GM21528 (cell line): ENCODE results near the gene ITSN1.
"Not testable (repeated sequence)": the region's sequence is repeated elsewhere in the genome, so short reads cannot be mapped to it uniquely, and the experiment has no call there.

Experiments used
- ATAC-seq: cut with Tn5 transposase; IDR thresholded peaks from one replicate; pipeline ENCODE4 v1.9.1; 2021; ENCODE audit warnings: mild to moderate bottlenecking, moderate library complexity; ENCODE audit not compliant: unreplicated experiment, low FRiP score

Gene ITSN1

GRCh38 chr21:33650929-33651509, 8.7 kb downstream of the ITSN1 start:
- ATAC-seq, result no peak

DNA sequence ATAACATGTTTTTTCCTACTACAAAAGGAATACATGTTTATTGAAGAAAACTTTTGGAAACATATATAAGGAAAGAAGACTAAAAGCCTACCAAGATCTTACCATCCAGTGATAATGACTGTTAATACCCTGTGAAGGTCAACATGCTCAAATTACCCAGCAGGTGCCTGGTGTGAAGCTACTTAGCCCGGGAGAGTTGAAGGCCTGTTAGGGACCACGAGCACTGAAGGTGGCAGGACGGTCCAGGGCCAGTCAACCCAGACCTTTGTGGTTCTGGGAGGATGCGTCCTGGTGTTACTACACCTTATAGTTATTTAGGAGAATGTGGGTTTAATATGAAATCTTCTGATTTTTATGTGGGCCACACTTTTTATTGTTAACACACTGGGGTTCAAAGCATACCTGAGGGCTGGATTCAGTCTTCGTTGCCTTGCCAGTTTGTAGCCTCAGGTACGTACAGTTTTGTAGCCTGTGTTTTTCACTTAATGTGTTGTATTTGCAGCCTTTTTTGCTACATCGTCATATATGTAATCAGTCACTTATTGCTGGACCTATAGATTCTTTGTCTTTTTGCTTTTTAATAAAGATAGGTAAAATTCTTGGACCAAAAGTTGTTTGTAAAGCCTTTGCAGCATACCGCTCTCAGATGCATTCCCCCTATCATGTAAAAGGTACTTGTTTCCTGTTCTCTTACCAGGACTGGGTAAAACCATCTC, 9.8 kb downstream of the ITSN1 start:
- ATAC-seq, result no peak

DNA sequence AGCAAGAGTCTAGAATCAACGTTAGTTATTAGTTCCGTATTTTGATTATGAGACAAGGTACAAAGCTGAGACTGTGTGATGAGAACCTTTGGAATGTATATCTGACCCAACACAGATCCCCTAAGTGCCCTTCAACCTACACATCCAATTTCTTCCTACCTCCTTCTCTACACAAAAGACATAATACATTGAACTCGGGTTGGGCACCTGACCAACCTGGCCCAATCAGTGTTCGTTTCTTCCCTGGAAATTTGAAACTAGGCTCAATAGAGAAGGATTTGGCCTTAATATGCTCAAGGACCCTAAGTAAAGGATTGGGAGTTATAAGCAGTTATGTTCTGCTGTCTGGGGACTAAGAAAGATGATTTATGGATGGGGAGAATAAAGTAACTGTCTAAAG, 12.1 kb downstream of the ITSN1 start:
- no peak for ATAC-seq

DNA sequence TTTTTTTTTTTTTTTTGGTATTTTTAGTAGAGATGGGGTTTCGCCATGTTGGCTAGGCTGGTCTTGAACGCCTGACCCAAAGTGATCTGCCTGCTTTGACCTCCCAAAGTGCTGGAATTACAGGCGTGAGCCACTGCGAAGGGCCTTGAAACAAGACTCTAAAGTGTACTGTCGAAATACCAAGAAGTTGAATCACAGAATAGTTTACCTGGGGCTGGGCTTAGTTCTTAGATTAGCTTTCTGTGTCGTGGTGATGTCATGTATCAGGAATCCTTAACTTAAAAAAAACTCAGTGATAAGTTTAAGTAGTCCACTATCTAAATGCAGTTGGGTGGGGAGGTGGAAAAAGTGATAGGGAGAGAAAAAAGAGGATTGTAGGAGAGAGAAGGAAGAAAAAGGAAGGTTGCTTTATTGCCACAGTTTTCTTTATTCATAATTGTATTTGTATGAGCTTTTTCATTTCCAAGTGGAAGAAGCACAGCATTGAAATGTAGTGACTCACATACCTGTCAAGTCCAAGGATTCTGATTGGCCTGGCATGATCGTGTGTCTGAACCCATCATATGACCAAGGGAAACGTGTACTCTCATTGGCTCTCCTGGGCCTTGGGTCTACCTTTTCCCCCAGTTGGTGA, 13.4 kb downstream of the ITSN1 start:
- no peak for ATAC-seq

DNA sequence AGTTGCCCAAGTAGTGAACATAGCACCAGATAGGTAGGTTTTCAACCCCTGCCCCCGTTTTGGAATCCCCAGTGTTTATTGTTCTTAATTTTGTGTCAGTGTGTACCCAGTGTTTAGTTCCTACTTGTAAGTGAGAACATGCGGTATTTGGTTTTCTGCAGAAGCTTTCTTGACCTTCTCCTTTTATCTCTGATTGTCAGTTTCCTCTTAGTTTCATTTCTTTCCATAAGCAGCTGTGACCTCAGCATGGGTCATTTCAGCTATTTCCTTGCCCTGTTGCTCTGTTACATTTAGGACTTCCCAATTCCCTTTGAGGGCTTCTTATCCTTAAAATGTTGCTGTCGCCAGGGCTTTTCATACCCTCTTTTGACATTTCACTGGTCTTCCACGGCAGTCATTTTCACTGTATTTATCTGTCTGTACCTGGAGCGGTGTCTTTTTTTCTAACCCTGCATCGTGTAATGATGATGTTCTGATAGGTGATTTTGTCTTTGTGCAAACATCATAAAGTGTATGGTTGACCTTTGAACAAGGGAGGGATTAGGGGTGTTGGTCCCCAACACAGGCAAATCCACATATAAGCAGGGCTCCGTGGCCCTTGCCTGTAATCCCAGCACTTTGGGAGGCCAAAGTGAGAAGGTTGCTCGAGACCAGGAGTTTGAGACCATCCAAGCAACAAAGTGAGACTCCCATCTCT, 15.0 kb downstream of the ITSN1 start:
- no peak for ATAC-seq

DNA sequence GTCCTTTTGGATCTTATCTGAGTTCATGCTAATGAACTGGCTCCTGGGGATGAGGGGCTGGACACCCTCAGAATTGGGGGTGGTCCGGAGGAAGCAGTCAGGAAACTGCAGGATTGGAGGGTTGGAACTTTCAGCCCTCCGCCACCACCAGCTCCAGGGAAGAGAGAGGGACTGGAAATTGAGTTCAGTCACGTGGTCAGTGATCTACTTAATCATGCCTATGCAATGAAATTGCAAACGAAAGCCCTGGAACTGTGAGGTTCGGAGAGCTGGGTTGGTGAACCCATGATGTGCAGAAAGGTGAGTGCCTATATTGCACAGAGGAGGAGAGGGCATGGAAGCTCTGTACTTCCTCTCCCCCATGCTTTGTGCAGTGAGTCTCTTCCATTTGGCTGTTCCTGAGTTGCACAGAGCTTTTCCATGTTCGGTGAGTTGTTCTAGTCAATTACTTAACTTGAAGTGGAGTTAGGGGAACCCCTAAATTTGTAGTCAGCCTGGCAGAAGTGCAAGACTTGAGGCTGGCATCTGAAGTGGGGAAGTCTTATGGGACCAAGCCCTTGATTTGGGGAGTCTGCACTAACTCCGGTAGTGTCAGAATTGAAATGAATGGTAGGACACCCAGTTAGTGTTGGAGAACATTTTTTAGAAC, 16.7 kb downstream of the ITSN1 start:
- ATAC-seq, result no peak

DNA sequence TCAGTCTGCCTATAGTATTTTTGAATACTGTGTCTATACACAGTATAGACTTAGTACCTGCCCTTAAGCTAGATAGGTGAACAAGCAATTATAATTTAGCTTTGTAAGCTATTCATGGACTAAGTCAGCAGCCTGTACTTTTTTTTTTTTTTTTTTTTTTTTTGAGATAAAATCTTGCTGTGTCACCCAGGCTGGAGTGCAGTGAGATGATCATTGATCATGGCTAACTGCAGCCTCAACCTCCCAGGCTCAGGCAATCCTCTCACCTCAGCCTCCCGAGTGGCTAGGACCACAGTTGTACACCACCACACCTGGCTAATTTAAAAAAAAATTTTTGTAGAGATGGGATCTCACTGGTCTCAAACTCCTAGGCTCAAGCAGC, 17.3 kb downstream of the ITSN1 start:
- no peak for ATAC-seq

- no peak for ATAC-seq
These were observed 18.1 kb downstream of the ITSN1 start for GRCh38 chr21:33660406-33660805.

DNA sequence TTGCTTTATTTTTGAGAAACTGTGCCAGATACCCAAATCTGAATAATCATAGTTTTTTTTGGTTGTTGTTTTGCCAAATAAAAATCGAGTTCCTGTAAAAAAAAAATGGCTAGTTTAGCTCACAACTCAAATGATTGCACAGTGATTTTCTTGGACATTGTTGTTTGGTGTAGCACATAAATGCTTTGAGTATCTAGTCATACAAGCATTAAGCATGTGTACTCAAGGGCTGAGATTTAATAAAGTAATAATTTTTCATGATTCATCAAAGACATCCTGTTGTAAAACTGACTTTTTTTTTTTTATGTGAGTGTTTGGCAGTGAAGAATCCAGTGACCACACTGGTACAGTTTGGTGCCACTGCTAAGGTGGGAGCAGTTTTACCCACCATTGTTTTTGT, 18.8 kb downstream of the ITSN1 start:
- no peak for ATAC-seq

DNA sequence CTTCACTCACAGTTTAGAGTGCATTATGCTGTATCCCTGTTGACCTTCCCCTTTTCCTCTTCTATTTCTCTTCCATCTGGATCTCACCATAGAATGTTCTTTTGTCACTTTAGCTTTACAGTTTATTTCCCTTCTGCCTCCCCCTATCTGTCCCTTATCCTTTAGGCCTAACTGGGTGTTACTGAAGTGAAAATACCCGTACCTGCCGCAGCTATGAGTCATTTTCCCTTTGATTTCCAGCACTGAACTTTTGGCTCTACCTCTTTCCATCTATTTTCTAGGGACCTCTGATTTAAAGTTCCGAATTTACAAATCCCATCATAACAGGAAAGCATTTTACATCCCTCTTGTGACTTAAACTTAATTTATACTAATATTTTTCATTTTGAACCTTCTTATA, 19.7 kb downstream of the ITSN1 start:
- ATAC-seq, result no peak

DNA sequence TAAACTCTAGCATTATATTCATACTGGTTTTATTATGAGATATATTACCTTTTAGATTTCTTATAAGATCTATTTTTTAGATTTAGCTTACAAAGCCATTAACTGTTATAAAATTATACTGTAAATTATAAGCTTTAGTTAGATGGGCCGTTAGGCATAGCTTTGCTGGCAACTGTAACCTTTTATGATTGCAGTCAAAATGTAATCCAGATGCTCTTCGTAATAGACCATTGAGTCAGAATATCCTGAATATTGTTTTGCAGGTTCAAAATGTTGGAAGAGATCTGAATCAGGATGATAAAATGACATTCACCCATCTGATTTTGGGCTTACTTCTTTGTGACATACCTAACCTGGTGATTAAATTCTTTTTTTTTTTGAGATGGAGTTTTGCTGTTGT, 20.9 kb downstream of the ITSN1 start:
- no peak for ATAC-seq

GRCh38 chr21:33664135-33664534, 21.8 kb downstream of the ITSN1 start:
- ATAC-seq, result no peak

DNA sequence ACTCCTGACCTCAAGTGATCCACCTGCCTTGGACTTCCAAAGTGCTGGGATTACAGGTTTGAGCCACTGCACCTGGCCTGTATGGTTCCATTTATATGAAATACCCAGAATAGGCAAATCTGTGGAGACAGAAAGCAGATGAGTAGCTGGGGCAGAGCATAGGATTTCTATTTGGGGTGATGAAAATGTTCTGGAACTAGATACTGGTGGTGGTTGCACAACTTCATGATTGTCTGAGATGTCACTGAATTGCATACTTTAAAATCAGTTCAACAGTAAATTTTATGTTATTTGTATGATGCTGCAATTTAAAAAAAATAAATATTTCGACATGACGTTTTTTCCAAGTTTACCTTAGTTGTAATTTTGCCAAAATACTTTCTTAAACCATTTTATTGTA, 23.9 kb downstream of the ITSN1 start:
- ATAC-seq, result no peak

GRCh38 chr21:33667636-33668035, 25.3 kb downstream of the ITSN1 start:
- ATAC-seq, result no peak

GRCh38 chr21:33668180-33668579, 25.9 kb downstream of the ITSN1 start:
- no peak for ATAC-seq

- ATAC-seq, result no peak
These were observed 26.3 kb downstream of the ITSN1 start for GRCh38 chr21:33668620-33669019.

- no peak for ATAC-seq
These were observed 28.0 kb downstream of the ITSN1 start for GRCh38 chr21:33670076-33670978.

DNA sequence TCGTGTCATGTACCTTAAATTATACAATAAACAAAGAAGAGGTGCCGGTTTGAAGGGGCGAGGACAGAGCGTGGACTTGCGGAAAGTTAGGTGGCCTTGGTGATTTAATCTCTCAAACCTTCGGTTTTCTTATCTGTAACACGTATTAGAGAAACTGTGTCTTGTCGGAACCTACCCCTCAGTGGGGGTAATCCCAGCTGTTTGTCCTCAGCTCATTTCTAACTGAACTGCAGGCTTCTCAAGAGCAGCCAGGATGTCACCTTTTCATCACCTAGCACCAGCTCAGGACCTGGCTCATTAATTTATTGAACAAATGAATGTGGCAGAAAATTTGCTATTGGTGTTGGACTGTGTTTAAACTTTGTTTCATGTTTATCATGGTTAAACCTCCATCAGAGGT, 31.2 kb downstream of the ITSN1 start:
- no peak for ATAC-seq

GRCh38 chr21:33674226-33674625, 31.9 kb downstream of the ITSN1 start:
- no peak for ATAC-seq

GRCh38 chr21:33676666-33677065, 34.4 kb downstream of the ITSN1 start:
- ATAC-seq, result not testable (repeated sequence)
